Measurements from ENCODE around the gene SLC12A3. TPM values are rescaled to one million over a fixed set of nuclear protein-coding genes. Genes with fewer than 3 reads are reported as not detected.

SLC12A3 gene
- total and polyA plus RNA-seq, 2 of the 4 experiments (the other 2 are of a cell fraction): not detected

GRCh38 chr16:56947604-56947995 lies 82.6 kb downstream of the SLC12A3 start:
- ATAC-seq (ENCODE audit: low read depth) (no peak), DNase-seq (no peak)
- Histone ChIP-seq H3K4ac (ENCODE audit: low read depth, low read length) (no peak overlapping the region), H3K4me2 (ENCODE audit: low read depth, low read length) (no peak overlapping the region), H3K79me1 (ENCODE audit: low read depth in 1 of 2, low read length in 2 of 2) (peaks cover 0 to 18% of the 10 kb centered on the region in 2 experiments; a peak in 3 of 4 replicates), H2AK5ac (ENCODE audit: low read depth, low read length) (no peak overlapping the region), H2BK5ac (ENCODE audit: low read depth, low read length, poor library complexity, severe bottlenecking) (no peak overlapping the region), H3K23ac (ENCODE audit: low read depth, low read length) (no peak overlapping the region), H3K9me3 (ENCODE audit: control insufficient read depth, insufficient read depth, low read length) (no peaks in the 10 kb centered on the region), H4K91ac (ENCODE audit: insufficient read depth, low read depth, low read length) (no peak overlapping the region), H4K8ac (ENCODE audit: low read depth in 2 of 2, low read length in 2 of 2) (no peak overlapping the region), H3K4me3 (ENCODE audit: insufficient read depth, low read depth, low read length) (no peak overlapping the region), H3K27ac (ENCODE audit: insufficient read depth, low read length) (no peak overlapping the region), H3K56ac (ENCODE audit: extremely low read depth, insufficient read depth, low read length) (no peak overlapping the region), H3K27me3 (ENCODE audit: control insufficient read depth, insufficient read depth, low read length) (no peaks in the 10 kb centered on the region), H3K9me1 (ENCODE audit: insufficient read depth, low read length) (peaks cover 6% of the 10 kb centered on the region; the same call in 1 of the 2 replicates), H2BK120ac (ENCODE audit: low read depth, low read length) (no peak overlapping the region), H3K9ac (ENCODE audit: low read depth, low read length) (no peak overlapping the region), H2BK20ac (ENCODE audit: low read depth, low read length) (no peak overlapping the region), H3K36me3 (ENCODE audit: control insufficient read depth, insufficient read depth, low read length) (peaks cover 23% of the 10 kb centered on the region), H2AFZ (replicated peaks; ENCODE audit: low read length, poor library complexity) (no peak overlapping the region), H4K20me1 (ENCODE audit: insufficient read depth, low read length) (peaks cover 38% of the 10 kb centered on the region), H3K4me1 (ENCODE audit: control insufficient read depth, insufficient read depth, low read length) (peaks cover 6% of the 10 kb centered on the region), H2BK15ac (ENCODE audit: low read depth, low read length) (no peak overlapping the region), H3K14ac (replicated peaks; ENCODE audit: low read depth, low read length) (no peak overlapping the region), H3K18ac (ENCODE audit: low read depth, low read length) (no peak overlapping the region), H2AK9ac (replicated peaks; ENCODE audit: low read depth, low read length, poor library complexity) (no peak overlapping the region), H4K5ac (ENCODE audit: low read depth, low read length) (no peak overlapping the region)
- intact Hi-C loops (cut with micrococcal nuclease): no loop called here
- dilution Hi-C loops (cut with HindIII; ENCODE audit: low sequenced_read_pairs, unreplicated experiment): no loop called here
- CTCF ChIA-PET: interaction anchor here (0.6 kb wide), 2 partner anchors 41 to 92 kb away, joined by 3 to 4 read pairs; no protein-coding TSS in a partner anchor
- POLR2A ChIA-PET (ENCODE audit: unreplicated experiment): interaction anchor here (0.6 kb wide), 1 partner anchor 140 kb away, joined by 4 read pairs; no protein-coding TSS in a partner anchor
- in situ Hi-C loops (cut with MboI; ENCODE audit: low sequenced_read_pairs): no loop called here
- BruUV-seq (replicated peaks): no TSS peak
- WGBS, 2 experiments (ENCODE audit: extremely low coverage in 2 of 2, insufficient read length in 1 of 2): 100% methylated on average over 1 of the region's 2 CpGs; no CpG with 5 or more reads in 1 of the 2 experiments
- TF ChIP-seq NFE2L2 (IDR thresholded peaks at IDR 0.05; ENCODE audit: low read depth, low read length) (no peak), SMC3 (IDR thresholded peaks at IDR 0.05; ENCODE audit: low read depth, low read length) (no peak), CHD1 (IDR thresholded peaks at IDR 0.05; ENCODE audit: low read depth, low read length) (no peak), USF2 (IDR thresholded peaks at IDR 0.05; ENCODE audit: low read depth, low read length) (no peak), ELK1 (IDR thresholded peaks at IDR 0.05; ENCODE audit: borderline replicate concordance, low read depth, low read length) (no peak), MXI1 (IDR thresholded peaks at IDR 0.05; ENCODE audit: borderline replicate concordance, low read depth, low read length) (no peak), MAFK (IDR thresholded peaks at IDR 0.05; ENCODE audit: low read depth, low read length) (no peak), MAZ (IDR thresholded peaks at IDR 0.05; ENCODE audit: borderline replicate concordance, low read depth, low read length) (no peak), FOS (IDR thresholded peaks at IDR 0.05; ENCODE audit: low read depth, low read length) (no peak)
